GM18526 (cell line): ENCODE results near the gene MAG.

ENCODE experiments used
- POLR2A ChIP-seq: IDR thresholded peaks from 3 replicates; pipeline ENCODE4 v1.6.1; 2011; ENCODE audit not compliant: insufficient read length; ENCODE audit errors: extremely low read depth

MAG gene, protein sequence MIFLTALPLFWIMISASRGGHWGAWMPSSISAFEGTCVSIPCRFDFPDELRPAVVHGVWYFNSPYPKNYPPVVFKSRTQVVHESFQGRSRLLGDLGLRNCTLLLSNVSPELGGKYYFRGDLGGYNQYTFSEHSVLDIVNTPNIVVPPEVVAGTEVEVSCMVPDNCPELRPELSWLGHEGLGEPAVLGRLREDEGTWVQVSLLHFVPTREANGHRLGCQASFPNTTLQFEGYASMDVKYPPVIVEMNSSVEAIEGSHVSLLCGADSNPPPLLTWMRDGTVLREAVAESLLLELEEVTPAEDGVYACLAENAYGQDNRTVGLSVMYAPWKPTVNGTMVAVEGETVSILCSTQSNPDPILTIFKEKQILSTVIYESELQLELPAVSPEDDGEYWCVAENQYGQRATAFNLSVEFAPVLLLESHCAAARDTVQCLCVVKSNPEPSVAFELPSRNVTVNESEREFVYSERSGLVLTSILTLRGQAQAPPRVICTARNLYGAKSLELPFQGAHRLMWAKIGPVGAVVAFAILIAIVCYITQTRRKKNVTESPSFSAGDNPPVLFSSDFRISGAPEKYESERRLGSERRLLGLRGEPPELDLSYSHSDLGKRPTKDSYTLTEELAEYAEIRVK

DNA sequence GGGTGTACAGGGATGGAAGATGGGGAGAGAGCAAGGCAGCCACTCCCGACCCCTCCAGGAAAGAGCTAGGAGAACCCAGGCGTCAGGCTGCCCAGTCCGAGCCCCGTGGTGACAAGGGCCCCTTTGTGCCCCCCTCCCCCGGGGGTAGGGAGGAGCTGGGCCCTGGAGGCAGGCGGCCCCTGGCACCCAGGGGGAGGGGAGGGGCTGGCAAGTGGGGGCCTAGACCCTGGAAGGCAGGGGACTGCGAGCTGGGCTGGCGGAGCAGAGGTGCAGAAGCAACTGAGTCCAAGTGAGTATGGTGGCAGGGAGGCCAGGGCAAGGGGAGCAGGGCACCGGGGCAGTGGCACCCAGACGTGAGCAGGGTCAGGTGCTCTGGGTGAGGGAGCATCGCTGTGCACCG, at the start of gene MAG:
TSS of gene MAG (plus strand) at position 246 of the 400 bp plus-strand sequence. CDS start 3,248 bp downstream, outside the sequence.
- no peak for TF ChIP-seq POLR2A

GRCh38 chr19:35246466-35247092, 45.4 kb upstream of the MAG start:
- TF ChIP-seq POLR2A, result no peak

GRCh38 chr19:35247526-35248309, 44.2 kb upstream of the MAG start:
- peak; percentile 37 for TF ChIP-seq POLR2A

- TF ChIP-seq POLR2A, result peak; percentile 97
Measured at GRCh38 chr19:35248310-35249145, 43.4 kb upstream of the MAG start, which contains the start of gene LSR. LSR (plus strand) TSS chr19:35249002; CDS start chr19:35249023, 21 bp downstream.

DNA sequence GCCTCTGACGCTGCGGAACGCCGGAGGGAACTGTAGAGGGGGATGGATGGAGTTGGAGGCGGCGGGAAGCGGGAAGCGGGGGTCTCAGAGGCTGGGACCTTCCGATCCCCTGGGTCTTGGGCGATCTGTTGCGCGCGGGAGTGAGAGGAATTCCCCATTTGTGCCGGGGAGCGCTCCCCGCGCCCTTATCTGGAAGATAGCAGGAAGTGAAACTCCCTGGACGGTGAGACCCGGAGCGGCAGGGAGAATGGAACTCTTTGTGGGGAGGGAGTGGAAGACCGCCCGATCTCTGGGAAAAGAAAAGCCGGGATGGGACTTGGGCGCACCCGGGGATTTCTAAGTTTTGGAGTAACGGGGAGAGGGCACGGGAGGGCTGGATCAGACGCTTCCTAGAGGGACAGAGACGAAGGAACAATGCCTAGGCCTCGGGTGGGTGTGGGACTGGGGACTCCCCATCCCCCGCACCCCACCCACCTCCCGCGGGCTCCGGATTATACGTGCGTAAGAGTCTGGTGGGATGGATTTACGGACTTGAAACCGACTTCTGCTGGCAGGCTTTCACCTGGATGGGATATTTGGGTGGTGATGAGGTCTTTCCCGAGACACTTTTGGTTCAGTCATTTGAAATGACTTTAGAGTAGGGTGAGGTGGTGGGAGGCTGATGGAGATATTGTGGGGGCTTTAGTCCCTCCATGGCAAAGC, 42.7 kb upstream of the MAG start:
- no peak for TF ChIP-seq POLR2A

DNA sequence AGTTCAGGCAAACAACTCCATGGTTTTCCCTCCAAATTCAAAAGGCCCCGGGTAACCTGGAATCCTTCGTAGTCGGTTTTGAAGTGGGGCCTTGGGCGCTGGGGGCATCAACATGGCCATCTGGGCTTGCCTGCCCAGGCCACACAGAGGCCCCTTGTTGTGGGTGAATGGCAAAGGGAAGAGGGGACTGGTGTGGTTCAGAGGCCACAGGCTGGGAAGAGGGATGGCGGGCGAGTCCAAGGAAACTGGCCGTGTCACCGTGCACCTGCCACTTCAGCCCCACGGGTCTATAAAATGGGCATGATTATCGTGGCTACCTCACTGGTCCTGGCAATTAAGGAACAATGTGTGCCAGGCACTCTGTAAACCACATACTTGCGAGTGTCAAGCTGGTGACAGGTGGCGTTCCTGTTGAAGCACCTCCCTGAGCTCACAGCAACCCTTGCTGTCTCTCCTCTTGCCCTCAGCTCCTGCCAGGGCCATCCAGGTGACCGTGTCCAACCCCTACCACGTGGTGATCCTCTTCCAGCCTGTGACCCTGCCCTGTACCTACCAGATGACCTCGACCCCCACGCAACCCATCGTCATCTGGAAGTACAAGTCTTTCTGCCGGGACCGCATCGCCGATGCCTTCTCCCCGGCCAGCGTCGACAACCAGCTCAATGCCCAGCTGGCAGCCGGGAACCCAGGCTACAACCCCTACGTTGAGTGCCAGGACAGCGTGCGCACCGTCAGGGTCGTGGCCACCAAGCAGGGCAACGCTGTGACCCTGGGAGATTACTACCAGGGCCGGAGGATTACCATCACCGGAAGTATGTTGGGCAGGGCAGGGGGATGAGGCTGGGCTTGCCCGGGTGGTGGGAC, 41.9 kb upstream of the MAG start:
- no peak for TF ChIP-seq POLR2A

GRCh38 chr19:35251456-35251855, 40.5 kb upstream of the MAG start:
- TF ChIP-seq POLR2A, result no peak

DNA sequence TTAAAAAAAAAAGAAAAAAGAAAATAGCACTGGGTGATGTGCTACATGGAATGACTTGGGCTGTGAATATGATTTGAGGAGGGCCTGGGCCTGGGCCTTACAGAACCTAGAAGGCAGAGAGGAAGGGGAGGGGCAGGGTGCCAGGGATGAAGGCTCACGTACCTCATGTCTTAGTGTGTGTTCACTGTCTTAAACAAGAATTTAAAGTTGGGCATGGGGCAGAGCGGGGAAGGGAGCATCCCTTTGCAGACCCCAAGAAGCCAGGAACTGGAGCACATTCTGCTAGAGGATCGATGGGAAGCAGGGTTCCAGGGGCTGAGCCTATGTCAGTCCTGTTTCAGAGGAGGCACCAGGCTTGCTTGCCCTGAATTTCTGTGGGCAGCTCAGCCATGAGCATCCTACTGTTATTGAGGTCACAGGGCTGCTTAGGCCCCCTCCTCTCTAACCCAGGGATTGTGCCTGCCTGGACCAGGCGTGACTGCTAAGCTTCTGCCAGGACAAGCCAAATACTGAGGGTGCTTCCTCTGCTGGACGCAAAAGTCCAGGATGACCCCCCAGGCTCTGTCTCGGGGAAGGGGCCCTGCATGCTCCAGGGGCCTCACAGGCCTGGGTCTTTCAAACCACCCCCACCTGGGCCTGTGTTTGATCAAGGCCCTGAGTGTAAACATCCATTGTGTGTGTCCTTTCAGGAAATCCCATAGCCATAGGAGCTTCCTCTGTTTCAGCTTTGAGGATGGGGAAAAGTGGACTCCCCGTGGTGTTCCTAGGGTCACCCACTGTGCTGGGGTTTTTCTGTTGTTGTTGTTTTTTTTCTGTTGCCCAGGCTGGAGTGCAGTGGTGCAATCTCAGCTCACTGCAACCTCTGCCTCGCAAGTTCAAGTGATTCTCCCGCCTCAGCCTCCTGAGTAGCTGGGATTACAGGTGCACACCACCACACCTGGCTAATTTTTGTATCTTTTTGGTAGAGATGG, 38.4 kb upstream of the MAG start:
- no peak for TF ChIP-seq POLR2A

GRCh38 chr19:35254341-35255297, 37.3 kb upstream of the MAG start:
- TF ChIP-seq POLR2A, result no peak

GRCh38 chr19:35256566-35256965, 35.4 kb upstream of the MAG start:
- no peak for TF ChIP-seq POLR2A

- no peak for TF ChIP-seq POLR2A
Measured at GRCh38 chr19:35257113-35257461, 34.9 kb upstream of the MAG start.
